H1 (cell line): Measurements from ENCODE around the gene STAT4. TPM values are rescaled to one million over a fixed set of nuclear protein-coding genes. Genes with fewer than 3 reads are reported as not detected.

ENCODE experiments used
- ATF2 ChIP-seq: IDR thresholded peaks from 2 replicates; pipeline ENCODE4 v1.6.1; 2012; ENCODE audit warnings: low read length, inconsistent platforms
- CBX8 ChIP-seq: fragments of 300-800, 300-1000 bp; sonication (generic); IDR thresholded peaks from 2 replicates; pipeline ENCODE4 v1.7.1; 2016; ENCODE audit warnings: low read depth, low read length, borderline replicate concordance
- CEBPB ChIP-seq: IDR thresholded peaks from 2 replicates; pipeline ENCODE4 v1.6.1; 2012; ENCODE audit warnings: low read depth, low read length
- RNF2 ChIP-seq: fragments of 200-900, 300-1000 bp; sonication (generic); IDR thresholded peaks from 2 replicates; pipeline ENCODE4 v1.7.1; 2016; ENCODE audit warnings: borderline replicate concordance, low read depth, mild to moderate bottlenecking, antibody characterized with exemption, low read length; ENCODE audit not compliant: poor library complexity, severe bottlenecking; ENCODE audit errors: missing control alignments
- SIX5 ChIP-seq: IDR thresholded peaks from 2 replicates; pipeline ENCODE4 v1.6.1; 2011; ENCODE audit warnings: mild to moderate bottlenecking, low read depth, low read length
- SUZ12 ChIP-seq: fragments of 200-600 bp; sonication (generic); IDR thresholded peaks from 2 replicates; pipeline ENCODE4 v1.6.1; 2012; ENCODE audit warnings: mild to moderate bottlenecking, inconsistent platforms, low read length, moderate library complexity, mixed read lengths
- YY1 ChIP-seq: IDR thresholded peaks from 2 replicates; pipeline ENCODE4 v1.6.1; 2011; ENCODE audit warnings: low read depth, mild to moderate bottlenecking, low read length
- polyA plus RNA-seq, 7 experiments: library from polyadenylated mRNA; depleted of rRNA in 3 of 7; stranded (reverse) in 5 of 7; unstranded in 2 of 7; fragments of >200 nt in 5 of 7; fragments of 200-250 nt in 2 of 7; gene quantifications; 1 replicate in 5 of 7; 2 replicates in 1 of 7; 4 replicates in 1 of 7; pipeline versions ENCODE4 v1.2.1 to v1.2.3, GENCODE V29; 2011 to 2013; ENCODE audit warnings: missing spikeins in 2 of 7, mixed read lengths in 2 of 7
- total RNA-seq: library from RNA; stranded (reverse); fragmentation: NEBNext Ultra II Directional; extraction: Animal tissue kit (Norgen Biotek cat#: 25700); gene quantifications from 2 replicates; pipeline ENCODE4 v1.2.1, GENCODE V29; 2021
- TF ChIP-seq, protein P1 (sequence below): fragments of 300-600 bp; sonication (generic); IDR thresholded peaks from 2 replicates; pipeline ENCODE4 v1.7.1; 2012; ENCODE audit warnings: low read length, moderate library complexity, mild to moderate bottlenecking, inconsistent platforms; ENCODE audit not compliant: insufficient replicate concordance

The STAT4 gene
- total and polyA plus RNA-seq, 2 of the 8 experiments (the other 6 are each of a cell fraction or from before 2014, with no cell fraction given): 0.36 to 0.63 TPM

DNA sequence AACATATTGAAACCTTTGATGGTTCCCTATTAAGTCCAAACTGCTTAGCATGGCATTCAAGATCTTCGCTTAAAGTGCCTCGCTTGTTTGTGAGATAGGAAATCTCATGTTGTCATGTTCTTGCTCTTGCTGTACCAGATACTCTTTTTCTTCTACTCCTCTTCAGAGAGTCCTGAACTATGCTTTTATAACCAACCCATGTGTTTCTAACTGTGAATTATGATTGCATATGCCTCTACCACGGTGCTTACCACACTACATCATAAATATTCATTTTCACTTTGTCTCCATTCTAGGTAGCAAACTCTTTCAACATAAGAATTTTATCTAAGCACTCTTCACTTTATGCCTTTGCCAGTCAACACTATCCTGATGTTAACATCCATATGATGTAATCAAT lies 23.6 kb downstream of the STAT4 start (continued):
- TF ChIP-seq, protein P1, sequence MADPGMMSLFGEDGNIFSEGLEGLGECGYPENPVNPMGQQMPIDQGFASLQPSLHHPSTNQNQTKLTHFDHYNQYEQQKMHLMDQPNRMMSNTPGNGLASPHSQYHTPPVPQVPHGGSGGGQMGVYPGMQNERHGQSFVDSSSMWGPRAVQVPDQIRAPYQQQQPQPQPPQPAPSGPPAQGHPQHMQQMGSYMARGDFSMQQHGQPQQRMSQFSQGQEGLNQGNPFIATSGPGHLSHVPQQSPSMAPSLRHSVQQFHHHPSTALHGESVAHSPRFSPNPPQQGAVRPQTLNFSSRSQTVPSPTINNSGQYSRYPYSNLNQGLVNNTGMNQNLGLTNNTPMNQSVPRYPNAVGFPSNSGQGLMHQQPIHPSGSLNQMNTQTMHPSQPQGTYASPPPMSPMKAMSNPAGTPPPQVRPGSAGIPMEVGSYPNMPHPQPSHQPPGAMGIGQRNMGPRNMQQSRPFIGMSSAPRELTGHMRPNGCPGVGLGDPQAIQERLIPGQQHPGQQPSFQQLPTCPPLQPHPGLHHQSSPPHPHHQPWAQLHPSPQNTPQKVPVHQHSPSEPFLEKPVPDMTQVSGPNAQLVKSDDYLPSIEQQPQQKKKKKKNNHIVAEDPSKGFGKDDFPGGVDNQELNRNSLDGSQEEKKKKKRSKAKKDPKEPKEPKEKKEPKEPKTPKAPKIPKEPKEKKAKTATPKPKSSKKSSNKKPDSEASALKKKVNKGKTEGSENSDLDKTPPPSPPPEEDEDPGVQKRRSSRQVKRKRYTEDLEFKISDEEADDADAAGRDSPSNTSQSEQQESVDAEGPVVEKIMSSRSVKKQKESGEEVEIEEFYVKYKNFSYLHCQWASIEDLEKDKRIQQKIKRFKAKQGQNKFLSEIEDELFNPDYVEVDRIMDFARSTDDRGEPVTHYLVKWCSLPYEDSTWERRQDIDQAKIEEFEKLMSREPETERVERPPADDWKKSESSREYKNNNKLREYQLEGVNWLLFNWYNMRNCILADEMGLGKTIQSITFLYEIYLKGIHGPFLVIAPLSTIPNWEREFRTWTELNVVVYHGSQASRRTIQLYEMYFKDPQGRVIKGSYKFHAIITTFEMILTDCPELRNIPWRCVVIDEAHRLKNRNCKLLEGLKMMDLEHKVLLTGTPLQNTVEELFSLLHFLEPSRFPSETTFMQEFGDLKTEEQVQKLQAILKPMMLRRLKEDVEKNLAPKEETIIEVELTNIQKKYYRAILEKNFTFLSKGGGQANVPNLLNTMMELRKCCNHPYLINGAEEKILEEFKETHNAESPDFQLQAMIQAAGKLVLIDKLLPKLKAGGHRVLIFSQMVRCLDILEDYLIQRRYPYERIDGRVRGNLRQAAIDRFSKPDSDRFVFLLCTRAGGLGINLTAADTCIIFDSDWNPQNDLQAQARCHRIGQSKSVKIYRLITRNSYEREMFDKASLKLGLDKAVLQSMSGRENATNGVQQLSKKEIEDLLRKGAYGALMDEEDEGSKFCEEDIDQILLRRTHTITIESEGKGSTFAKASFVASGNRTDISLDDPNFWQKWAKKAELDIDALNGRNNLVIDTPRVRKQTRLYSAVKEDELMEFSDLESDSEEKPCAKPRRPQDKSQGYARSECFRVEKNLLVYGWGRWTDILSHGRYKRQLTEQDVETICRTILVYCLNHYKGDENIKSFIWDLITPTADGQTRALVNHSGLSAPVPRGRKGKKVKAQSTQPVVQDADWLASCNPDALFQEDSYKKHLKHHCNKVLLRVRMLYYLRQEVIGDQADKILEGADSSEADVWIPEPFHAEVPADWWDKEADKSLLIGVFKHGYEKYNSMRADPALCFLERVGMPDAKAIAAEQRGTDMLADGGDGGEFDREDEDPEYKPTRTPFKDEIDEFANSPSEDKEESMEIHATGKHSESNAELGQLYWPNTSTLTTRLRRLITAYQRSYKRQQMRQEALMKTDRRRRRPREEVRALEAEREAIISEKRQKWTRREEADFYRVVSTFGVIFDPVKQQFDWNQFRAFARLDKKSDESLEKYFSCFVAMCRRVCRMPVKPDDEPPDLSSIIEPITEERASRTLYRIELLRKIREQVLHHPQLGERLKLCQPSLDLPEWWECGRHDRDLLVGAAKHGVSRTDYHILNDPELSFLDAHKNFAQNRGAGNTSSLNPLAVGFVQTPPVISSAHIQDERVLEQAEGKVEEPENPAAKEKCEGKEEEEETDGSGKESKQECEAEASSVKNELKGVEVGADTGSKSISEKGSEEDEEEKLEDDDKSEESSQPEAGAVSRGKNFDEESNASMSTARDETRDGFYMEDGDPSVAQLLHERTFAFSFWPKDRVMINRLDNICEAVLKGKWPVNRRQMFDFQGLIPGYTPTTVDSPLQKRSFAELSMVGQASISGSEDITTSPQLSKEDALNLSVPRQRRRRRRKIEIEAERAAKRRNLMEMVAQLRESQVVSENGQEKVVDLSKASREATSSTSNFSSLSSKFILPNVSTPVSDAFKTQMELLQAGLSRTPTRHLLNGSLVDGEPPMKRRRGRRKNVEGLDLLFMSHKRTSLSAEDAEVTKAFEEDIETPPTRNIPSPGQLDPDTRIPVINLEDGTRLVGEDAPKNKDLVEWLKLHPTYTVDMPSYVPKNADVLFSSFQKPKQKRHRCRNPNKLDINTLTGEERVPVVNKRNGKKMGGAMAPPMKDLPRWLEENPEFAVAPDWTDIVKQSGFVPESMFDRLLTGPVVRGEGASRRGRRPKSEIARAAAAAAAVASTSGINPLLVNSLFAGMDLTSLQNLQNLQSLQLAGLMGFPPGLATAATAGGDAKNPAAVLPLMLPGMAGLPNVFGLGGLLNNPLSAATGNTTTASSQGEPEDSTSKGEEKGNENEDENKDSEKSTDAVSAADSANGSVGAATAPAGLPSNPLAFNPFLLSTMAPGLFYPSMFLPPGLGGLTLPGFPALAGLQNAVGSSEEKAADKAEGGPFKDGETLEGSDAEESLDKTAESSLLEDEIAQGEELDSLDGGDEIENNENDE: no peak
- TF ChIP-seq CEBPB (no peak), SIX5 (no peak), SUZ12 (no peak), YY1 (no peak), ATF2 (no peak), RNF2 (no peak), CBX8 (no peak)
